GM12872 (cell line): ENCODE measurements around the gene MPPED2.

ENCODE experiments used
- CTCF ChIP-seq: IDR thresholded peaks from 3 replicates; pipeline ENCODE4 v1.5.1; 2011; ENCODE audit warnings: low read depth, mild to moderate bottlenecking, low read length, moderate library complexity; ENCODE audit not compliant: insufficient read depth

The MPPED2 gene

GRCh38 chr11:30605036-30605605 is 19.0 kb upstream of the MPPED2 start:
- TF ChIP-seq CTCF = no peak

GRCh38 chr11:30603357-30603756 is 17.2 kb upstream of the MPPED2 start:
- TF ChIP-seq CTCF = no peak

GRCh38 chr11:30596832-30597231 is 10.7 kb upstream of the MPPED2 start:
- TF ChIP-seq CTCF = no peak

- TF ChIP-seq CTCF = no peak
These were observed 9.8 kb upstream of the MPPED2 start for GRCh38 chr11:30595934-30596333.

GRCh38 chr11:30594646-30595411 is 8.7 kb upstream of the MPPED2 start:
- no peak for TF ChIP-seq CTCF

GRCh38 chr11:30587269-30587812 is 1.2 kb upstream of the MPPED2 start:
- no peak for TF ChIP-seq CTCF

- no peak for TF ChIP-seq CTCF
These were observed 282 bp downstream of the MPPED2 start for GRCh38 chr11:30585892-30586250.
